ENCODE data around the gene POU6F1. TPM values are rescaled to one million over a fixed set of nuclear protein-coding genes. Genes with fewer than 3 reads are reported as not detected.

Gene POU6F1
- total and polyA plus RNA-seq, 2 experiments from 2014 or later: 1.8 to 3.0 TPM

GRCh38 chr12:51183349-51183748 lies 34.5 kb downstream of the POU6F1 start:
- H3K9me3 ChIP-seq (ENCODE audit: low read depth): no peaks in the 10 kb centered on the region
- no peak overlapping the region for H3K27ac ChIP-seq
- no peaks in the 10 kb centered on the region for H3K79me2 ChIP-seq (ENCODE audit: insufficient read depth)
- no peak overlapping the region for H3K4me2 ChIP-seq (ENCODE audit: unreplicated experiment)
- in situ Hi-C loops (cut with MboI): no loop called here
- no peak for TF ChIP-seq EZH2phosphoT487 (IDR thresholded peaks at IDR 0.05; ENCODE audit: insufficient read depth, low read depth)
- TF ChIP-seq EZH2 (IDR thresholded peaks at IDR 0.05; ENCODE audit: insufficient read depth, poor library complexity, severe bottlenecking): no peak
- H3F3A ChIP-seq (ENCODE audit: insufficient read depth): no peaks in the 10 kb centered on the region
- no peaks in the 10 kb centered on the region for H3K27me3 ChIP-seq (replicated peaks; ENCODE audit: insufficient read depth)
- H3K4me1 ChIP-seq (ENCODE audit: insufficient read depth): no peaks in the 10 kb centered on the region
- no peaks in the 10 kb centered on the region for H3K9me2 ChIP-seq (ENCODE audit: insufficient read depth)
- no peaks in the 10 kb centered on the region for H4K20me1 ChIP-seq (ENCODE audit: insufficient read depth)
- H2AFZ ChIP-seq: no peak overlapping the region
- no peak overlapping the region for H3K9ac ChIP-seq
- WGBS, 2 experiments (ENCODE audit: low coverage in 1 of 2, low lambda C conversion rate in 2 of 2, missing lambda C conversion rate in 2 of 2): 50 to 58% methylated on average over 3 of the region's 3 CpGs
- H3K36me3 ChIP-seq (ENCODE audit: low read depth): no peaks in the 10 kb centered on the region
- no peak for DNase-seq
- H3K4me3 ChIP-seq: no peak overlapping the region

- Histone ChIP-seq H3K36me3 (ENCODE audit: low read depth) (no peaks in the 10 kb centered on the region), H3K79me2 (ENCODE audit: insufficient read depth) (no peaks in the 10 kb centered on the region), H3K9me2 (ENCODE audit: insufficient read depth) (no peaks in the 10 kb centered on the region), H3K27ac (no peak overlapping the region), H4K20me1 (ENCODE audit: insufficient read depth) (no peaks in the 10 kb centered on the region), H3K9ac (no peak overlapping the region), H3K27me3 (replicated peaks; ENCODE audit: insufficient read depth) (no peaks in the 10 kb centered on the region), H3K4me2 (ENCODE audit: unreplicated experiment) (no peak overlapping the region), H3K4me3 (no peak overlapping the region), H3F3A (ENCODE audit: insufficient read depth) (no peaks in the 10 kb centered on the region), H2AFZ (no peak overlapping the region), H3K4me1 (ENCODE audit: insufficient read depth) (no peaks in the 10 kb centered on the region), H3K9me3 (ENCODE audit: low read depth) (no peaks in the 10 kb centered on the region)
- DNase-seq: no peak
- no peak for TF ChIP-seq EZH2 (IDR thresholded peaks at IDR 0.05; ENCODE audit: insufficient read depth, poor library complexity, severe bottlenecking)
- TF ChIP-seq EZH2phosphoT487 (IDR thresholded peaks at IDR 0.05; ENCODE audit: insufficient read depth, low read depth): no peak
- WGBS, 2 experiments (ENCODE audit: low coverage in 1 of 2, low lambda C conversion rate in 2 of 2, missing lambda C conversion rate in 2 of 2): 67 to 74% methylated on average over 5 of the region's 5 CpGs
- in situ Hi-C loops (cut with MboI): no loop called here
Measured at GRCh38 chr12:51181558-51181957, 36.3 kb downstream of the POU6F1 start.

GRCh38 chr12:51177897-51178296 lies 40.0 kb downstream of the POU6F1 start:
- Histone ChIP-seq H3F3A (ENCODE audit: insufficient read depth) (0 out of 2 replicates have a peak, but pooled peaks cover 3% of the 10 kb centered on the region), H3K36me3 (ENCODE audit: low read depth) (no peaks in the 10 kb centered on the region), H3K27ac (no peak overlapping the region), H3K9me2 (ENCODE audit: insufficient read depth) (no peaks in the 10 kb centered on the region), H4K20me1 (ENCODE audit: insufficient read depth) (no peaks in the 10 kb centered on the region), H3K9me3 (ENCODE audit: low read depth) (no peaks in the 10 kb centered on the region), H3K79me2 (ENCODE audit: insufficient read depth) (no peaks in the 10 kb centered on the region), H2AFZ (no peak overlapping the region; the same call in 1 of the 2 replicates), H3K4me2 (ENCODE audit: unreplicated experiment) (no peak overlapping the region), H3K4me1 (ENCODE audit: insufficient read depth) (0 out of 2 replicates have a peak, but pooled peaks cover 3% of the 10 kb centered on the region), H3K9ac (no peak overlapping the region), H3K4me3 (no peak overlapping the region), H3K27me3 (replicated peaks; ENCODE audit: insufficient read depth) (no peaks in the 10 kb centered on the region)
- TF ChIP-seq EZH2phosphoT487 (IDR thresholded peaks at IDR 0.05; ENCODE audit: insufficient read depth, low read depth) (no peak), EZH2 (IDR thresholded peaks at IDR 0.05; ENCODE audit: insufficient read depth, poor library complexity, severe bottlenecking) (no peak)
- WGBS, 2 experiments (ENCODE audit: low coverage in 1 of 2, low lambda C conversion rate in 2 of 2, missing lambda C conversion rate in 2 of 2): 80 to 81% methylated on average over 2 of the region's 2 CpGs
- in situ Hi-C loops (cut with MboI): no loop called here
- no peak for DNase-seq

- H3K4me1 ChIP-seq (ENCODE audit: insufficient read depth): peaks cover 14% of the 10 kb centered on the region
- no peak for DNase-seq
- peaks cover 13% of the 10 kb centered on the region; the same call in 1 of the 2 replicates for H3F3A ChIP-seq (ENCODE audit: insufficient read depth)
- no peak overlapping the region for H3K4me3 ChIP-seq
- no peaks in the 10 kb centered on the region for H3K27me3 ChIP-seq (replicated peaks; ENCODE audit: insufficient read depth)
- no peak overlapping the region for H3K4me2 ChIP-seq (ENCODE audit: unreplicated experiment)
- 56 to 60% methylated on average over 1 of the region's 1 CpG for WGBS, 2 experiments (ENCODE audit: low coverage in 1 of 2, low lambda C conversion rate in 2 of 2, missing lambda C conversion rate in 2 of 2)
- peaks cover 30% of the 10 kb centered on the region for H3K79me2 ChIP-seq (ENCODE audit: insufficient read depth)
- no peak overlapping the region for H3K27ac ChIP-seq
- H3K9me3 ChIP-seq (ENCODE audit: low read depth): no peaks in the 10 kb centered on the region
- H2AFZ ChIP-seq: peak overlapping the region; percentile 98
- no peaks in the 10 kb centered on the region for H4K20me1 ChIP-seq (ENCODE audit: insufficient read depth)
- no peak overlapping the region for H3K9ac ChIP-seq
- TF ChIP-seq EZH2phosphoT487 (IDR thresholded peaks at IDR 0.05; ENCODE audit: insufficient read depth, low read depth) (no peak), EZH2 (IDR thresholded peaks at IDR 0.05; ENCODE audit: insufficient read depth, poor library complexity, severe bottlenecking) (no peak)
- no peaks in the 10 kb centered on the region for H3K9me2 ChIP-seq (ENCODE audit: insufficient read depth)
- in situ Hi-C loops (cut with MboI): no loop called here
- no peaks in the 10 kb centered on the region for H3K36me3 ChIP-seq (ENCODE audit: low read depth)
Measured at GRCh38 chr12:51174501-51174900, 43.4 kb downstream of the POU6F1 start.

Measured in GM23248 (cell line).